Spleen (tissue), 11 donors: Measurements from ENCODE around the gene SLC17A1. TPM values are rescaled to one million over a fixed set of nuclear protein-coding genes. Genes with fewer than 3 reads are reported as not detected.

ENCODE experiments used
- DNase-seq: peaks from one replicate; pipeline ENCODE4 v3.0.0-alpha.2; 2020
- H3K27ac ChIP-seq, 8 donors: fragments of 200-600 bp; sonication (generic) in 7 of 8; 1 replicate in 4 of 8; 2 replicates in 4 of 8; pipeline versions ENCODE4 v1.5.0 to v1.8.0; 2016 to 2021; ENCODE audit warnings: inconsistent platforms in 4 of 8, mild to moderate bottlenecking in 4 of 8, moderate library complexity in 1 of 8
- H3K27me3 ChIP-seq, 7 donors: fragments of 200-600 bp; sonication (generic) in 6 of 7; replicated peaks in 1 of 7; 1 replicate in 4 of 7; 2 replicates in 3 of 7; pipeline versions ENCODE4 v1.5.0 to v1.8.0; 2016 to 2021; ENCODE audit warnings: inconsistent platforms in 3 of 7, mild to moderate bottlenecking in 1 of 7
- H3K36me3 ChIP-seq, 6 donors: fragments of 200-600 bp; sonication (generic) in 5 of 6; 1 replicate in 4 of 6; 2 replicates in 2 of 6; pipeline versions ENCODE4 v1.5.0 to v1.8.0; 2016 to 2021; ENCODE audit warnings: inconsistent platforms in 2 of 6
- H3K4me1 ChIP-seq, 6 donors: fragments of 200-600 bp; sonication (generic) in 5 of 6; 1 replicate in 3 of 6; 2 replicates in 3 of 6; pipeline versions ENCODE4 v1.5.0 to v1.8.0; 2016 to 2021; ENCODE audit warnings: inconsistent platforms in 3 of 6
- H3K4me3 ChIP-seq, 8 donors: fragments of 200-600 bp; sonication (generic) in 7 of 8; 1 replicate in 4 of 8; 2 replicates in 4 of 8; pipeline versions ENCODE4 v1.5.0 to v1.8.0; 2016 to 2021; ENCODE audit warnings: inconsistent platforms in 4 of 8, mild to moderate bottlenecking in 4 of 8, moderate library complexity in 2 of 8
- H3K9me3 ChIP-seq, 8 donors: fragments of 200-600 bp; sonication (generic) in 7 of 8; 1 replicate in 4 of 8; 2 replicates in 4 of 8; pipeline versions ENCODE4 v1.5.0 to v1.8.0; 2016 to 2021; ENCODE audit warnings: inconsistent platforms in 4 of 8
- CTCF ChIP-seq, 11 experiments: fragments of 200-600 bp in 7 of 11; fragments of 450-650 bp in 4 of 11; sonication (generic) in 4 of 11; IDR thresholded peaks in 8 of 11; conservative IDR thresholded peaks in 3 of 11; 1 replicate in 7 of 11; 2 replicates in 4 of 11; pipeline versions ENCODE4 v1.4.0 to v1.8.0; 2016 to 2021; ENCODE audit warnings: antibody characterized with exemption in 11 of 11, inconsistent platforms in 4 of 11, mild to moderate bottlenecking in 1 of 11
- POLR2A ChIP-seq, 3 donors: fragments of 450-650 bp; IDR thresholded peaks; one replicate each; pipeline ENCODE4 v1.5.1; 2017; ENCODE audit warnings: antibody characterized with exemption in 3 of 3, mild to moderate bottlenecking in 1 of 3
- POLR2AphosphoS5 ChIP-seq, 3 donors: sonication (generic); formaldehyde crosslinking; IDR thresholded peaks; one replicate each; pipeline ENCODE4 v1.5.1; 2017; ENCODE audit warnings: antibody characterized with exemption in 3 of 3
- WGBS, 5 donors: extraction: QIAGEN DNeasy Blood & Tissue Kit in 3 of 5; methylation state at CpG; one replicate each; pipeline versions ENCODE4 v1.1.5 to v1.1.7; 2013 to 2018; 5-methylcytosine and 5-hydroxymethylcytosine counted together
- intact Hi-C: fragments of 100-400 bp; cut with DNase I; formaldehyde crosslinking; loops from one replicate; pipeline ENCODE4 v1.15.0; 2023; ENCODE audit warnings: low total_unique reads
- polyA plus RNA-seq, 3 donors: library from polyadenylated mRNA; stranded (reverse); fragments of 200-250 nt; gene quantifications; one replicate each; pipeline ENCODE4 v1.2.1, GENCODE V29; 2013
- total RNA-seq, 7 donors: library from RNA; depleted of rRNA in 3 of 7; stranded (reverse); fragments of >200 nt in 3 of 7; fragmentation: NEBNext Ultra II Directional in 4 of 7; extraction: Animal tissue kit (Norgen Biotek cat#: 25700) in 4 of 7; gene quantifications; one replicate each; pipeline versions ENCODE4 v1.1.0 to v1.2.1, GENCODE V29; 2016 to 2021
- donor health status: healthy with polysubstance abuse.
- donor health status: DM: no; HTN: no; CAD: no; lungs with moderate emphysema.
- donor health status: DM: no; HTN: no; CAD: no.
- donor health status: Bipolar disorder and iron deficiency.
- donor health status: healthy.
- donor health status: DM: no; HTN: no; CAD: no.
- donor health status: DM: yes; HTN: yes; CAD: no.

Gene SLC17A1
- total and polyA plus RNA-seq, 10 donors, result not detected

GRCh38 chr6:25801436-25801835 lies 30.4 kb downstream of the SLC17A1 start:
- no peak for DNase-seq
- H3K27ac ChIP-seq, result no peak overlapping the region
- no peaks in the 10 kb centered on the region for H3K4me1 ChIP-seq
- no peak overlapping the region for H3K4me3 ChIP-seq
- peaks cover 0 to 11% (median 0%) of the 10 kb centered on the region in 7 donors for H3K27me3 ChIP-seq
- intact Hi-C loops, result no loop called here
- no peaks in the 10 kb centered on the region for H3K36me3 ChIP-seq
- peaks cover 0 to 14% (median 5%) of the 10 kb centered on the region in 8 donors for H3K9me3 ChIP-seq
- TF ChIP-seq CTCF (IDR thresholded peaks at IDR 0.05 in 8 of 11, conservative IDR thresholded peaks at IDR 0.05 in 3 of 11), result no peak
- TF ChIP-seq POLR2AphosphoS5 (IDR thresholded peaks at IDR 0.05), result no peak
- TF ChIP-seq POLR2A (IDR thresholded peaks at IDR 0.05), result no peak
- 75 to 83% (median 80%) methylated on average over 4 of the region's 4 CpGs for WGBS, 5 donors

- TF ChIP-seq CTCF (IDR thresholded peaks at IDR 0.05 in 8 of 11, conservative IDR thresholded peaks at IDR 0.05 in 3 of 11) (no peak), POLR2AphosphoS5 (IDR thresholded peaks at IDR 0.05) (no peak), POLR2A (IDR thresholded peaks at IDR 0.05) (no peak)
- H3K4me3 ChIP-seq, result no peak overlapping the region
- H3K9me3 ChIP-seq, result no peaks in the 10 kb centered on the region
- H3K4me1 ChIP-seq, result no peaks in the 10 kb centered on the region
- WGBS, 5 donors, result 69 to 96% (median 92%) methylated on average over 2 of the region's 2 CpGs
- H3K36me3 ChIP-seq, result no peaks in the 10 kb centered on the region
- H3K27me3 ChIP-seq, result no peaks in the 10 kb centered on the region
- no peak overlapping the region for H3K27ac ChIP-seq
- no peak for DNase-seq
- intact Hi-C loops, result no loop called here
Measured at GRCh38 chr6:25794784-25795183, 37.1 kb downstream of the SLC17A1 start.

- DNase-seq, result no peak
- Histone ChIP-seq H3K27ac (no peak overlapping the region), H3K4me3 (no peak overlapping the region), H3K36me3 (no peaks in the 10 kb centered on the region), H3K4me1 (no peaks in the 10 kb centered on the region), H3K9me3 (no peaks in the 10 kb centered on the region), H3K27me3 (no peaks in the 10 kb centered on the region)
- intact Hi-C loops, result no loop called here
- WGBS, 5 donors, result 78 to 88% (median 81%) methylated on average over 1 of the region's 1 CpG
- no peak for TF ChIP-seq CTCF (IDR thresholded peaks at IDR 0.05 in 8 of 11, conservative IDR thresholded peaks at IDR 0.05 in 3 of 11)
Measured at GRCh38 chr6:25793970-25794369, 37.9 kb downstream of the SLC17A1 start.

GRCh38 chr6:25792016-25792415 lies 39.8 kb downstream of the SLC17A1 start:
- no peaks in the 10 kb centered on the region for H3K4me1 ChIP-seq
- intact Hi-C loops, result no loop called here
- no peak overlapping the region for H3K4me3 ChIP-seq
- DNase-seq, result no peak
- no peak overlapping the region for H3K27ac ChIP-seq
- H3K27me3 ChIP-seq, result no peaks in the 10 kb centered on the region
- 79 to 90% (median 85%) methylated on average over 4 of the region's 4 CpGs for WGBS, 5 donors
- no peaks in the 10 kb centered on the region for H3K36me3 ChIP-seq
- H3K9me3 ChIP-seq, result no peaks in the 10 kb centered on the region
- no peak for TF ChIP-seq CTCF (IDR thresholded peaks at IDR 0.05 in 8 of 11, conservative IDR thresholded peaks at IDR 0.05 in 3 of 11)
- TF ChIP-seq POLR2A (IDR thresholded peaks at IDR 0.05), result no peak
- TF ChIP-seq POLR2AphosphoS5 (IDR thresholded peaks at IDR 0.05), result no peak
